H1 (cell line): ENCODE data around the gene XPO5.

Experiments used
- POLR2A ChIP-seq, 2 experiments: IDR thresholded peaks; 1 replicate in 1 of 2; 2 replicates in 1 of 2; pipeline ENCODE4 v1.6.1; 2011; ENCODE audit warnings: low read depth in 2 of 2, low read length in 2 of 2, mild to moderate bottlenecking in 2 of 2; ENCODE audit errors: control extremely low read depth in 1 of 2
- TF ChIP-seq, protein P1 (sequence below), 3 experiments: IDR thresholded peaks; 1 replicate in 2 of 3; 2 replicates in 1 of 3; pipeline versions ENCODE4 v1.5.1 to v1.6.1; 2011; ENCODE audit warnings: low read length in 3 of 3, mild to moderate bottlenecking in 3 of 3, inconsistent platforms in 2 of 3, low read depth in 1 of 3, moderate library complexity in 1 of 3; ENCODE audit not compliant: insufficient read depth in 1 of 3; ENCODE audit errors: control extremely low read depth in 1 of 3

DNA sequence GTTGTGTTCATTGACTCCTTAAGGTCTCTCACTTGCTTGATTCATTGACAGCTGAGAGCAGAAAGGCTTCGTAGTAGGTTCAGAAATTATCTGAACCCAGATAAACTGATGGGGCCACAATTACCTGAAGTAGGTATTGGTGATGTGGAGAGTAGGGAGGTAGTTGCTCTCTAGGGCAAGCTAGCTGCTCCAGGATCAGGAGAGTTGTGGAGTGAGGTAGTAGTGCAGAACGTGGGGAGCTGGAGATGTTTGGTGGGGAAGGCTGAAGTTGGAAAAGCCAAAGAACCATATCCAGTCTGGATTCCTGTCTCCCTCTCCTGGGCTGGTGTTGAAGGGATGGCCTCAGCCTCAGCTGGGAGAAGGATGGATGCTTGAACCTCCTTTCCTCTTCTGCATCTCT, 82.6 kb downstream of the XPO5 start:
- TF ChIP-seq, protein P1, sequence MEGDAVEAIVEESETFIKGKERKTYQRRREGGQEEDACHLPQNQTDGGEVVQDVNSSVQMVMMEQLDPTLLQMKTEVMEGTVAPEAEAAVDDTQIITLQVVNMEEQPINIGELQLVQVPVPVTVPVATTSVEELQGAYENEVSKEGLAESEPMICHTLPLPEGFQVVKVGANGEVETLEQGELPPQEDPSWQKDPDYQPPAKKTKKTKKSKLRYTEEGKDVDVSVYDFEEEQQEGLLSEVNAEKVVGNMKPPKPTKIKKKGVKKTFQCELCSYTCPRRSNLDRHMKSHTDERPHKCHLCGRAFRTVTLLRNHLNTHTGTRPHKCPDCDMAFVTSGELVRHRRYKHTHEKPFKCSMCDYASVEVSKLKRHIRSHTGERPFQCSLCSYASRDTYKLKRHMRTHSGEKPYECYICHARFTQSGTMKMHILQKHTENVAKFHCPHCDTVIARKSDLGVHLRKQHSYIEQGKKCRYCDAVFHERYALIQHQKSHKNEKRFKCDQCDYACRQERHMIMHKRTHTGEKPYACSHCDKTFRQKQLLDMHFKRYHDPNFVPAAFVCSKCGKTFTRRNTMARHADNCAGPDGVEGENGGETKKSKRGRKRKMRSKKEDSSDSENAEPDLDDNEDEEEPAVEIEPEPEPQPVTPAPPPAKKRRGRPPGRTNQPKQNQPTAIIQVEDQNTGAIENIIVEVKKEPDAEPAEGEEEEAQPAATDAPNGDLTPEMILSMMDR (IDR thresholded peaks at IDR 0.05; ENCODE audit: control extremely low read depth in 1 of 3, insufficient read depth in 1 of 3, low read depth in 1 of 3, low read length in 3 of 3) = no peak
- TF ChIP-seq POLR2A (IDR thresholded peaks at IDR 0.05; ENCODE audit: control extremely low read depth in 1 of 2, low read depth in 2 of 2, low read length in 2 of 2) = no peak
